HCT116 (cell line): Measurements from ENCODE around the gene CLASP1. TPM values are rescaled to one million over a fixed set of nuclear protein-coding genes. Genes with fewer than 3 reads are reported as not detected.

Experiments used
- ATAC-seq: fragments of 200-7000 bp; cut with Tn5 transposase; 2 replicates; pipeline ENCODE4 v1.9.1; 2020; ENCODE audit warnings: mild to moderate bottlenecking, moderate library complexity
- BruUV-seq: library from RNA; stranded (reverse); fragments of 400-500 nt; replicated peaks from 2 replicates; lab custom pipeline; 2021; lab: Mats Ljungman, UMichigan
- CTCF ChIA-PET: fragments of 300-600 bp; sonication (Branson Sonifier 250); formaldehyde crosslinking; loops from one replicate; lab custom pipeline; 2021; ENCODE audit warnings: antibody characterized with exemption; lab: Charles Lee
- POLR2A ChIA-PET: fragments of 300-600, 350-600 bp; sonication (Branson Sonifier 250); formaldehyde crosslinking; loops from one replicate; lab custom pipeline; 2021; ENCODE audit warnings: antibody characterized with exemption; lab: Charles Lee
- RAD21 ChIA-PET, 2 experiments: fragments of 300-600 bp; sonication (Branson Sonifier 250); formaldehyde crosslinking; loops; one replicate each; lab custom pipeline; 2023; ENCODE audit warnings: low total read pairs in 2 of 2; ENCODE audit not compliant: uncharacterized antibody in 2 of 2, unreplicated experiment in 2 of 2, low non-redundant PET in 1 of 2; lab: Charles Lee
- DNase-seq: peaks from one replicate; pipeline ENCODE4 v3.0.0-alpha.2; 2010; ENCODE audit warnings: low read depth, low spot score
- H2AFZ ChIP-seq: fragments of 200-600 bp; shearing (Covaris generic), sonication (generic); 2 replicates; pipeline ENCODE4 v1.6.1; 2017; ENCODE audit warnings: low read depth, mixed run types, mixed read lengths, antibody characterized with exemption, low read length; ENCODE audit not compliant: poor library complexity, severe bottlenecking
- H3K27ac ChIP-seq: 2 replicates; pipeline ENCODE4 v1.5.1; 2012; ENCODE audit warnings: low read depth, low read length
- H3K27me3 ChIP-seq: fragments of 200-600 bp; sonication (generic); 2 replicates; pipeline ENCODE4 v1.6.1; 2016; ENCODE audit warnings: mixed run types, low read length, mixed read lengths; ENCODE audit not compliant: insufficient read depth
- H3K36me3 ChIP-seq, 2 experiments: fragments of 200-500 bp in 1 of 2; fragments of 200-600 bp in 1 of 2; sonication (Bioruptor generic) in 1 of 2; sonication (generic) in 1 of 2; 2 replicates each; pipeline versions ENCODE4 v1.5.1 to v1.6.1; 2014 to 2016; ENCODE audit warnings: low read length in 2 of 2, inconsistent platforms in 1 of 2, mixed read lengths in 1 of 2, mixed run types in 1 of 2; ENCODE audit not compliant: insufficient read depth in 2 of 2, control insufficient read depth in 1 of 2
- H3K4me1 ChIP-seq, 2 experiments: fragments of 200-600 bp in 1 of 2; sonication (generic) in 1 of 2; 2 replicates each; pipeline versions ENCODE4 v1.5.1 to v1.6.1; 2012 to 2017; ENCODE audit warnings: low read length in 2 of 2, inconsistent platforms in 1 of 2, mild to moderate bottlenecking in 1 of 2, mixed read lengths in 1 of 2, mixed run types in 1 of 2, moderate library complexity in 1 of 2; ENCODE audit not compliant: insufficient read depth in 2 of 2, control insufficient read depth in 1 of 2
- H3K4me2 ChIP-seq: fragments of 200-600 bp; sonication (generic); 2 replicates; pipeline ENCODE4 v1.6.1; 2017; ENCODE audit warnings: mixed run types, low read length, mixed read lengths
- H3K4me3 ChIP-seq, 2 experiments: fragments of 200-600 bp in 1 of 2; sonication (generic) in 1 of 2; replicated peaks in 1 of 2; 2 replicates each; pipeline ENCODE4 v1.5.1; 2011 to 2016; ENCODE audit warnings: low read length in 2 of 2, control low read depth in 1 of 2, low read depth in 1 of 2, mild to moderate bottlenecking in 1 of 2, mixed read lengths in 1 of 2, mixed run types in 1 of 2
- H3K79me2 ChIP-seq: fragments of 200-600 bp; sonication (generic); 2 replicates; pipeline ENCODE4 v1.6.1; 2017; ENCODE audit warnings: mild to moderate bottlenecking, mixed run types, low read length, moderate library complexity, mixed read lengths; ENCODE audit not compliant: insufficient read depth
- H3K9ac ChIP-seq: fragments of 200-600 bp; sonication (generic); 2 replicates; pipeline ENCODE4 v1.6.1; 2016; ENCODE audit warnings: low read length, mixed read lengths
- H3K9me2 ChIP-seq: fragments of 200-600 bp; sonication (generic), shearing (Covaris generic); 2 replicates; pipeline ENCODE4 v1.6.1; 2017; ENCODE audit warnings: mixed run types, mild to moderate bottlenecking, moderate library complexity; ENCODE audit not compliant: insufficient read depth
- H3K9me3 ChIP-seq, 2 experiments: fragments of 200-500 bp in 1 of 2; fragments of 200-600 bp in 1 of 2; sonication (Bioruptor generic) in 1 of 2; sonication (generic) in 1 of 2; 2 replicates each; pipeline ENCODE4 v1.6.1; 2014 to 2017; ENCODE audit warnings: low read length in 2 of 2, mixed read lengths in 2 of 2, inconsistent platforms in 1 of 2, low read depth in 1 of 2, mild to moderate bottlenecking in 1 of 2, mixed run types in 1 of 2, moderate library complexity in 1 of 2; ENCODE audit not compliant: control insufficient read depth in 1 of 2, insufficient read depth in 1 of 2
- H4K20me1 ChIP-seq: fragments of 200-600 bp; sonication (generic), shearing (Covaris generic); 2 replicates; pipeline ENCODE4 v1.6.1; 2017; ENCODE audit warnings: mixed run types, mild to moderate bottlenecking, moderate library complexity; ENCODE audit not compliant: insufficient read depth
- ATF3 ChIP-seq: IDR thresholded peaks from 2 replicates; pipeline ENCODE4 v1.6.1; 2012
- CBX3 ChIP-seq: IDR thresholded peaks from 2 replicates; pipeline ENCODE4 v1.6.1; 2012; ENCODE audit warnings: low read depth
- CEBPB ChIP-seq: IDR thresholded peaks from 2 replicates; pipeline ENCODE4 v1.6.1; 2012; ENCODE audit warnings: low read depth
- CTCF ChIP-seq, 3 experiments: fragments of 200-600 bp in 1 of 3; sonication (generic) in 1 of 3; IDR thresholded peaks in 2 of 3; conservative IDR thresholded peaks in 1 of 3; 2 replicates each; pipeline ENCODE4 v1.5.1; 2012 to 2017; ENCODE audit warnings: low read depth in 2 of 3, low read length in 2 of 3, antibody characterized with exemption in 1 of 3, borderline replicate concordance in 1 of 3, control low read depth in 1 of 3, mild to moderate bottlenecking in 1 of 3, mixed read lengths in 1 of 3, mixed run types in 1 of 3, moderate library complexity in 1 of 3; ENCODE audit not compliant: insufficient read depth in 1 of 3
- EGR1 ChIP-seq: IDR thresholded peaks from 2 replicates; pipeline ENCODE4 v1.6.1; 2012; ENCODE audit warnings: low read depth
- ELF1 ChIP-seq: IDR thresholded peaks from 2 replicates; pipeline ENCODE4 v1.6.1; 2012; ENCODE audit warnings: low read depth, borderline replicate concordance
- EZH2 ChIP-seq: fragments of 200-600 bp; sonication (generic); IDR thresholded peaks from 2 replicates; pipeline ENCODE4 v1.6.1; 2017; ENCODE audit warnings: antibody characterized with exemption, mixed run types
- FOSL1 ChIP-seq: IDR thresholded peaks from 2 replicates; pipeline ENCODE4 v1.6.1; 2012; ENCODE audit warnings: low read depth
- POLR2A ChIP-seq: IDR thresholded peaks from 2 replicates; pipeline ENCODE4 v1.7.0; 2011; ENCODE audit warnings: borderline replicate concordance; ENCODE audit not compliant: insufficient read depth, insufficient read length; ENCODE audit errors: extremely low read depth
- POLR2AphosphoS5 ChIP-seq: IDR thresholded peaks from 2 replicates; pipeline ENCODE4 v1.6.1; 2011; ENCODE audit warnings: mild to moderate bottlenecking, low read depth, low read length, moderate library complexity
- RAD21 ChIP-seq: IDR thresholded peaks from 2 replicates; pipeline ENCODE4 v1.6.1; 2012; ENCODE audit warnings: low read depth, mild to moderate bottlenecking
- REST ChIP-seq: IDR thresholded peaks from 2 replicates; pipeline ENCODE4 v1.6.1; 2012; ENCODE audit warnings: low read depth
- SIN3A ChIP-seq: IDR thresholded peaks from 2 replicates; pipeline ENCODE4 v1.6.1; 2012; ENCODE audit warnings: low read depth
- SP1 ChIP-seq: IDR thresholded peaks from 2 replicates; pipeline ENCODE4 v1.6.1; 2012; ENCODE audit warnings: low read depth
- SRF ChIP-seq: IDR thresholded peaks from 2 replicates; pipeline ENCODE4 v1.6.1; 2012; ENCODE audit warnings: low read depth
- TCF7L2 ChIP-seq: IDR thresholded peaks from 2 replicates; pipeline ENCODE4 v1.7.0; 2011; ENCODE audit warnings: borderline replicate concordance, inconsistent platforms; ENCODE audit not compliant: insufficient read depth, insufficient read length; ENCODE audit errors: extremely low read depth
- YY1 ChIP-seq: IDR thresholded peaks from 2 replicates; pipeline ENCODE4 v1.6.1; 2011; ENCODE audit warnings: low read length, low read depth, moderate library complexity, mild to moderate bottlenecking; ENCODE audit not compliant: insufficient replicate concordance; ENCODE audit errors: extremely low read depth
- ZBTB33 ChIP-seq: IDR thresholded peaks from 2 replicates; pipeline ENCODE4 v1.6.1; 2011; ENCODE audit warnings: mild to moderate bottlenecking, low read length, moderate library complexity; ENCODE audit not compliant: insufficient replicate concordance; ENCODE audit errors: extremely low read depth
- ZFX ChIP-seq: fragments of 450-650 bp; IDR thresholded peaks from 2 replicates; pipeline ENCODE4 v1.6.1; 2017
- intact Hi-C: fragments of 100-400 bp; cut with micrococcal nuclease; formaldehyde crosslinking; loops from 2 replicates; pipeline ENCODE4 v1.10.0; 2022
- total RNA-seq: library from RNA; stranded (reverse); gene quantifications from one replicate; pipeline ENCODE4 v1.2.1, GENCODE V29; 2021; ENCODE audit not compliant: unreplicated experiment
- TF ChIP-seq, protein P1 (sequence below): IDR thresholded peaks from 2 replicates; pipeline ENCODE4 v1.6.1; 2012

The CLASP1 gene
- total RNA-seq, 1 experiment from 2014 or later: 41.9 TPM

DNA sequence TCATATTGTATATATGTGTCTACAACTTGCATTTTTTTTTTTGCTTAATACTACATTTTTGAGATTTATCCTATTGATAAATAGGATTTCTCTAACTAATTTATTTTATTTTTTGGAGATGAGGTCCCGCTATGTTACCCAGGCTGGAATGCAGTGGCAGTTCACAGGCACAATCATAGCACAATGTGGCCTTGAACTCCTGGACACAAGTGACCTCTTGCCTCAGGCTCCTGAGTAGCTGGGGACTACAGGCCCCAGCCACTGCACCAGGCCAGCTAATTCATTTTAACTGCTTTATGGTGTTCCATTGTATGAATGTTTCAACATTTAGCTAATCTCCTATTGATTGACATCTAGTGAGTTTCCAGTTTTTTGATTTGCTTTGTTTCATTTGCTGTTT lies 16.8 kb upstream of the CLASP1 start:
- H3K4me3 ChIP-seq: no peak overlapping the region
- ChIA-PET RAD21 (no interaction called here), CTCF (no interaction called here)
- no peaks in the 10 kb centered on the region for H3K4me1 ChIP-seq
- H3K4me2 ChIP-seq: no peak overlapping the region
- H3K27me3 ChIP-seq: no peaks in the 10 kb centered on the region
- no peaks in the 10 kb centered on the region for H3K9me2 ChIP-seq
- H3K36me3 ChIP-seq: no peaks in the 10 kb centered on the region
- H3K79me2 ChIP-seq: no peaks in the 10 kb centered on the region
- no peak for DNase-seq
- TF ChIP-seq SRF (no peak), CBX3 (no peak), EZH2 (no peak), CEBPB (no peak), POLR2AphosphoS5 (no peak), POLR2A (no peak), CTCF (IDR thresholded peaks at IDR 0.05 in 2 of 3, conservative IDR thresholded peaks at IDR 0.05 in 1 of 3; ENCODE audit: borderline replicate concordance in 1 of 3, insufficient read depth in 1 of 3, low read depth in 2 of 3, low read length in 2 of 3) (no peak), YY1 (no peak), ATF3 (no peak), REST (no peak), ZBTB33 (no peak), RAD21 (no peak), ELF1 (no peak), ZFX (no peak), SIN3A (no peak), FOSL1 (no peak), TCF7L2 (no peak), EGR1 (no peak), SP1 (no peak)
- TF ChIP-seq, protein P1, sequence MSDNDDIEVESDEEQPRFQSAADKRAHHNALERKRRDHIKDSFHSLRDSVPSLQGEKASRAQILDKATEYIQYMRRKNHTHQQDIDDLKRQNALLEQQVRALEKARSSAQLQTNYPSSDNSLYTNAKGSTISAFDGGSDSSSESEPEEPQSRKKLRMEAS: no peak
- TF ChIP-seq, all 23 proteins: peak for 0
- POLR2A ChIA-PET: interaction anchor here (1.7 kb wide), 1 partner anchor 9 kb away, joined by 6 read pairs; no protein-coding TSS in a partner anchor
- H4K20me1 ChIP-seq: no peaks in the 10 kb centered on the region
- H3K9ac ChIP-seq: no peak overlapping the region
- ATAC-seq: no peak
- no peaks in the 10 kb centered on the region for H3K9me3 ChIP-seq
- intact Hi-C loops: no loop called here
- no peak overlapping the region for H2AFZ ChIP-seq
- H3K27ac ChIP-seq: no peak overlapping the region
- BruUV-seq: no TSS peak
